Naive thymus-derived CD4-positive, alpha-beta T cell (primary cell): Measurements from ENCODE around the gene MRTFA. TPM values are rescaled to one million over a fixed set of nuclear protein-coding genes. Genes with fewer than 3 reads are reported as not detected.

Experiments
- ATAC-seq: fragments of 150-1000 bp; cut with Tn5 transposase; 2 replicates; pipeline ENCODE4 v1.10.0; 2021; ENCODE audit warnings: mild to moderate bottlenecking, moderate library complexity
- CTCF ChIA-PET: fragments of 350-600 bp; sonication (Branson Sonifier 250); formaldehyde crosslinking; loops from one replicate; lab custom pipeline; 2021; ENCODE audit warnings: antibody characterized with exemption; lab: Charles Lee
- POLR2A ChIA-PET: fragments of 350-600 bp; sonication (Branson Sonifier 250); formaldehyde crosslinking; loops from one replicate; lab custom pipeline; 2021; ENCODE audit warnings: antibody characterized with exemption, inconsistent platforms; lab: Charles Lee
- DNase-seq, 9 donors: peaks; one replicate each; pipeline versions ENCODE4 v3.0.0 to v3.0.0-alpha.2; 2020 to 2022; ENCODE audit warnings: mixed read lengths in 1 of 9
- H3K27ac ChIP-seq: one replicate; pipeline ENCODE4 v1.7.0; 2013; ENCODE audit warnings: mild to moderate bottlenecking, low read depth, low read length, moderate library complexity
- H3K27me3 ChIP-seq, 2 donors: one replicate each; pipeline ENCODE4 v1.7.0; 2013; ENCODE audit warnings: low read length in 2 of 2, mild to moderate bottlenecking in 2 of 2, moderate library complexity in 2 of 2; ENCODE audit not compliant: control insufficient read depth in 2 of 2, insufficient read depth in 2 of 2
- H3K36me3 ChIP-seq, 3 experiments: 1 replicate in 2 of 3; 2 replicates in 1 of 3; pipeline ENCODE4 v1.7.0; 2013; ENCODE audit warnings: low read length in 3 of 3, mild to moderate bottlenecking in 3 of 3, moderate library complexity in 1 of 3; ENCODE audit not compliant: insufficient read depth in 3 of 3, control insufficient read depth in 2 of 3
- H3K4me1 ChIP-seq, 2 donors: one replicate each; pipeline ENCODE4 v1.7.0; 2013; ENCODE audit warnings: low read length in 2 of 2, mild to moderate bottlenecking in 2 of 2, moderate library complexity in 1 of 2; ENCODE audit not compliant: control insufficient read depth in 2 of 2, insufficient read depth in 2 of 2
- H3K4me3 ChIP-seq: 2 replicates; pipeline ENCODE4 v1.7.0; 2013; ENCODE audit warnings: mild to moderate bottlenecking, low read length
- H3K9me3 ChIP-seq, 3 experiments: 1 replicate in 2 of 3; 2 replicates in 1 of 3; pipeline ENCODE4 v1.7.0; 2013; ENCODE audit warnings: low read length in 3 of 3; ENCODE audit not compliant: control insufficient read depth in 2 of 3
- H3K27ac Mint-ChIP-seq, 9 donors: one replicate each; pipeline ENCODE4 v1.8.0; 2020 to 2022; ENCODE audit warnings: mixed read lengths in 9 of 9, mild to moderate bottlenecking in 8 of 9, moderate library complexity in 5 of 9, inconsistent platforms in 2 of 9
- H3K27me3 Mint-ChIP-seq, 5 donors: one replicate each; pipeline ENCODE4 v1.8.0; 2021 to 2022; ENCODE audit warnings: mixed read lengths in 5 of 5, mild to moderate bottlenecking in 1 of 5
- H3K36me3 Mint-ChIP-seq, 5 donors: one replicate each; pipeline ENCODE4 v1.8.0; 2020 to 2022; ENCODE audit warnings: mixed read lengths in 5 of 5, mild to moderate bottlenecking in 3 of 5, inconsistent platforms in 1 of 5
- H3K4me1 Mint-ChIP-seq, 7 donors: one replicate each; pipeline ENCODE4 v1.8.0; 2020 to 2022; ENCODE audit warnings: mixed read lengths in 7 of 7, mild to moderate bottlenecking in 3 of 7, inconsistent platforms in 1 of 7
- H3K4me3 Mint-ChIP-seq, 10 donors: one replicate each; pipeline ENCODE4 v1.8.0; 2020 to 2022; ENCODE audit warnings: mild to moderate bottlenecking in 10 of 10, mixed read lengths in 10 of 10, moderate library complexity in 6 of 10, inconsistent platforms in 2 of 10
- H3K9me3 Mint-ChIP-seq, 11 donors: one replicate each; pipeline ENCODE4 v1.8.0; 2020 to 2022; ENCODE audit warnings: mixed read lengths in 11 of 11, mild to moderate bottlenecking in 4 of 11, inconsistent platforms in 1 of 11, moderate library complexity in 1 of 11
- intact Hi-C, 2 donors: fragments of 100-400 bp; cut with micrococcal nuclease; formaldehyde crosslinking; loops; one replicate each; pipeline ENCODE4 v1.15.1; 2023
- polyA plus RNA-seq, 2 donors: library from polyadenylated mRNA; unstranded; fragments of 300-500 nt; fragmentation: Illumina TruSeq; gene quantifications; one replicate each; pipeline ENCODE4 v1.2.3, GENCODE V29; 2021
- total RNA-seq, 6 experiments: library from RNA in 5 of 6; stranded (reverse) in 5 of 6; gene quantifications; 1 replicate in 5 of 6; 2 replicates in 1 of 6; pipeline ENCODE4 v1.2.3 and lab custom pipeline; 2021 to 2026

Gene MRTFA
- total and polyA plus RNA-seq, 7 experiments from 2014 or later = 17.6 to 114 (median 81.5) TPM

DNA sequence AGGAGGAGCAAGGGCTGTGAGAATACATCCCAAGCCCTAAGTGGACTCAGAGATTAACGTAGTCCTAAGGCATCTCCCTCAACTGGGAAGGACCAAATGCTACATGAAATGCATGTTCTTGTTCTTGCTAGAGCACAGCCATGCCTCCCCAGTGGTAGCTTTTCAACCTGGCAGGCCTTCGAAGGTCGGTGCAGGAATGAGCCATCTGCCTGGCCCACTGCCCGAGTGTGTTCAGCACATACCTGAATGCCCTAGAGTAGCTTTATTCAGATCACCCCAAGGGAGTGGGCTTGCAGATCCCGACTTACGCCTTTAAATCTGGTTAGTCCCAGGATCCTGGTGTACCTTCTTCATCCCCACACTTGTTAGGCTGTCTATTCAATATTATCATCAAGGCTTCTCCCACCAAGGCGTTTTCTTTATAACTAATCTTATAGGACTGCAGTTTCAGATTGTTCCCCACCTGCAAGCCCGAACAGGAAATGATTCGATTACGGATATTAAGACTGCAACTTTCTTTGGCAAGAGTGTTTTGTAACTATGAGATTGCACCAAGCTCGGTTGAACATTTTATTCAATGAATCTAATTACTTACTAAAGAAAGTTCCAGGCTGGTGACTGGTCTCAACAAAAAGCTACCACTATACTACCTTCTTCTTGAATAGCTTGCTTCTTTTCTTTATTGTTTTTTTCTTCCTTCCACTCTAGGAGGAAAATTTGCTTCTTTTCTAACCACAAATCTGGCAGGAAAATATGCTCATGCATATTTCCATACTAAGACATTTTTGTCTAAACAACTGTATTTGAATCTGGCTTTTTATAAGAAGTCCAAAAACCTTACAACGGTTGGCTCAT is 150.5 kb downstream of the MRTFA start:
- Mint-ChIP-seq H3K4me1 (peaks cover 29 to 61% (median 50%) of the 10 kb centered on the region in 7 donors), H3K27ac (peak overlapping the region in 6 of 9 donors; percentile 23 to 80 (median 39)), H3K27me3 (no peaks in the 10 kb centered on the region), H3K36me3 (peaks cover 0 to 23% (median 8%) of the 10 kb centered on the region in 5 donors), H3K4me3 (peak overlapping the region in 5 of 10 donors; percentile 34 to 47 (median 41)), H3K9me3 (no peaks in the 10 kb centered on the region)
- ATAC-seq = no peak
- no peaks in the 10 kb centered on the region for H3K36me3 ChIP-seq
- DNase-seq = no peak
- no peaks in the 10 kb centered on the region for H3K27me3 ChIP-seq
- H3K9me3 ChIP-seq = no peaks in the 10 kb centered on the region
- H3K27ac ChIP-seq = no peak overlapping the region
- H3K4me1 ChIP-seq = peaks cover 0 to 24% of the 10 kb centered on the region in 2 donors
- ChIA-PET POLR2A (interaction anchor here (1.1 to 1.3 kb wide), 2 partner anchors 48 to 85 kb away, joined by 4 read pairs; no protein-coding TSS in a partner anchor), CTCF (interaction anchor here (0.6 to 5.7 kb wide), 9 partner anchors 17 to 581 kb away, joined by 3 to 97 read pairs (median 4); no protein-coding TSS in a partner anchor)
- no peak overlapping the region for H3K4me3 ChIP-seq
- intact Hi-C loops = loop anchor here (2.0 to 5.0 kb wide), 3 partner anchors 23 to 413 kb away; partner anchors contain the start of gene SGSM3 (in 1 of the 2)

DNA sequence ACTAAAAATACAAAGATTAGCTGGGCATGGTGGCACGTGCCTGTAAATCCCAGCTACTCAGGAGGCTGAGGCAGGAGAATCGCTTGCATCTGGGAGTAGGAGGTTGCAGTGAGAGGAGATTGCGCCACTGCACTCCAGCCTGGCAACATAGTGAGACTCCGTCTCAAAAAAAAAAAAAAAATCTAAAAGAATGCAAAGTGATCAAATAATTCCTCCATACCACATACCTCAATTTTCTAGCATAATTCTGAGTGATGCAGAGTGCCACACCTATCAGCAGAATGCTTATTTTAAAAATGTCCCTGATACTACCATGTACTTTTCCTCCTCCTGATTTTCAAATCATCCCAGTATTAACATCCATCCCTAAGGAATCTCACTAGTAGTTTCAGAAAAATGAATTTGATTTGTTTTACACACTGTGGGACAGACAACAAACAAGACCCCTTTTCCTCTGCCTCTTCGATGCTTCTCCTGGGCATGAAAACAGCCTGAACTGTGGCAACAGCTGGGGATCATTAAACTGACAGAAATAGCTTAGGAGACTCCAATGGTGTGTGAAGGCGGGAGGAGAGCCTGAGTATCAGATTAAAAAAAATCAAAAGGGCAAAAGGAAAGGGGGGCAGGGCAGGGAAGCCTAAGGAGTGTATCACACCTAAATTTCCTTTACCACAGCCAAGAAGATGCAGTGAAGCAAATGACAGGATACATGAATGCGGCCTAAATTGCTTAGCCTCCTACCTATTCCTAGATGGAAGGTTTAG is 151.4 kb downstream of the MRTFA start:
- peaks cover 0 to 18% (median 8%) of the 10 kb centered on the region in 5 donors for H3K36me3 Mint-ChIP-seq
- no peak for ATAC-seq

DNA sequence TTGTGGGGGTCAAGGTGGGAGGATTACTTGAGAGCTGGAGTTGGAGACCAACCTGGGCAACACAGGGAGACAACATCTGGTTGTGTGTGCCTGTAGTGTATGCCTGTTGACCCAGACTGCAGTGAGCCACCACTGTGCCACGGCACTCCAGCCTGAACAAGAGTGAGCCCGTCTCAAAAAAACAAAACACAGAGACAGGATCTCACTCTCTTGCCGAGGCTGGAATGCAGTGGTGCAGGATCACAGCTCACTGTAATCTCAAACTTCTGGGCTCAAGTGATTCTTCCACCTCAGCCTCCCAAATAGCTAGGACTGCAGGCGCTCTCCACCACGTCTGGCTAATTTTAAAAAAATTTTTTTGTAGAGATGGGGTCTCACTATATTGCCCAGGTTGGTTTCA is 153.6 kb downstream of the MRTFA start:
- H3K4me3 Mint-ChIP-seq = no peak overlapping the region
- H3K27me3 Mint-ChIP-seq = no peaks in the 10 kb centered on the region
- CTCF ChIA-PET = interaction anchor here (0.6 to 1.1 kb wide), 4 partner anchors 19 to 163 kb away, joined by 3 to 4 read pairs (median 3); no protein-coding TSS in a partner anchor
- peaks cover 0 to 25% of the 10 kb centered on the region in 2 donors for H3K4me1 ChIP-seq
- ATAC-seq = no peak
- H3K4me1 Mint-ChIP-seq = peaks cover 37 to 76% (median 65%) of the 10 kb centered on the region in 7 donors
- no peaks in the 10 kb centered on the region for H3K36me3 ChIP-seq
- intact Hi-C loops = no loop called here
- no peak overlapping the region for H3K27ac ChIP-seq
- H3K4me3 ChIP-seq = no peak overlapping the region
- H3K9me3 Mint-ChIP-seq = no peaks in the 10 kb centered on the region
- no peak for DNase-seq
- H3K36me3 Mint-ChIP-seq = peaks cover 0 to 13% (median 8%) of the 10 kb centered on the region in 5 donors
- H3K9me3 ChIP-seq = no peaks in the 10 kb centered on the region
- POLR2A ChIA-PET = no interaction called here
- no peak overlapping the region for H3K27ac Mint-ChIP-seq
- H3K27me3 ChIP-seq = no peaks in the 10 kb centered on the region

More for the DNA sequence above, 151.4 kb downstream of the MRTFA start:
- H3K4me1 ChIP-seq = peaks cover 0 to 25% of the 10 kb centered on the region in 2 donors
- H3K27me3 Mint-ChIP-seq = no peaks in the 10 kb centered on the region
- peaks cover 29 to 60% (median 53%) of the 10 kb centered on the region in 7 donors for H3K4me1 Mint-ChIP-seq
- H3K27ac Mint-ChIP-seq = peak overlapping the region in 2 of 9 donors; percentile 10 to 56
- intact Hi-C loops = loop anchor here in 1 of 2 donors (5.0 kb wide), 1 partner anchor 113 kb away; the partner anchor contains the start of gene SGSM3
- H3K4me3 Mint-ChIP-seq = peak overlapping the region in 3 of 10 donors; percentile 3 to 25 (median 14)
- POLR2A ChIA-PET = interaction anchor here (0.7 to 1.3 kb wide), 3 partner anchors 47 to 961 kb away, joined by 4 read pairs; no protein-coding TSS in a partner anchor
- H3K9me3 Mint-ChIP-seq = no peaks in the 10 kb centered on the region
- H3K36me3 ChIP-seq = no peaks in the 10 kb centered on the region
- no peaks in the 10 kb centered on the region for H3K9me3 ChIP-seq
- H3K4me3 ChIP-seq = no peak overlapping the region
- H3K27me3 ChIP-seq = no peaks in the 10 kb centered on the region
- CTCF ChIA-PET = interaction anchor here (1.3 to 5.7 kb wide), 4 partner anchors 16 to 161 kb away, joined by 3 to 97 read pairs (median 18); no protein-coding TSS in a partner anchor
- DNase-seq = no peak
- H3K27ac ChIP-seq = no peak overlapping the region

DNA sequence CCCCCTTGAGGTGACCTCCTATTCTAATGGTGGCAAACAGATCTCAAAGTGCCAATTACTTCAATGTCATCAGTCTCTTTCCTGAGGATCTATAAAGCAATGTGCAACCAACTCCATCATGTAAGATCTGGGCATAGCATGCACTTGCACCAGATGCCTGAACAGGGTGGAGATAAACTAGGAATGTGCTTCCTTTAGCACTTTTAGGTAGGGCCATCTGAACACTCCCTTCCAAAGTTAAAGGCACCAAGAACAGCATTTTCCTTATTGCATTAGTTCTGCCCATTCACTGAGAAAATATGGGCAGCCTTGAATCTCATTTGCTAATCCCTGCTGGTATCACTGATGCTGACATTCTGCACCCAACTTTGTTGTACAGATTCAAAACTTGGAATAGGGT is 154.1 kb downstream of the MRTFA start:
- Histone ChIP-seq H3K9me3 (no peaks in the 10 kb centered on the region), H3K36me3 (no peaks in the 10 kb centered on the region), H3K4me1 (peaks cover 0 to 23% of the 10 kb centered on the region in 2 donors), H3K27me3 (no peaks in the 10 kb centered on the region), H3K27ac (no peak overlapping the region), H3K4me3 (no peak overlapping the region)
- CTCF ChIA-PET = interaction anchor here (0.6 to 1.1 kb wide), 4 partner anchors 43 to 163 kb away, joined by 3 to 4 read pairs (median 3); no protein-coding TSS in a partner anchor
- intact Hi-C loops = no loop called here
- no peaks in the 10 kb centered on the region for H3K9me3 Mint-ChIP-seq
- no peak overlapping the region for H3K27ac Mint-ChIP-seq
- ATAC-seq = no peak
- H3K27me3 Mint-ChIP-seq = no peaks in the 10 kb centered on the region
- DNase-seq = no peak
- POLR2A ChIA-PET = interaction anchor here (0.6 kb wide), 1 partner anchor 398 kb away, joined by 3 read pairs; no protein-coding TSS in a partner anchor
- peaks cover 36 to 76% (median 64%) of the 10 kb centered on the region in 7 donors for H3K4me1 Mint-ChIP-seq
- peaks cover 0 to 12% (median 8%) of the 10 kb centered on the region in 5 donors for H3K36me3 Mint-ChIP-seq
- no peak overlapping the region for H3K4me3 Mint-ChIP-seq

DNA sequence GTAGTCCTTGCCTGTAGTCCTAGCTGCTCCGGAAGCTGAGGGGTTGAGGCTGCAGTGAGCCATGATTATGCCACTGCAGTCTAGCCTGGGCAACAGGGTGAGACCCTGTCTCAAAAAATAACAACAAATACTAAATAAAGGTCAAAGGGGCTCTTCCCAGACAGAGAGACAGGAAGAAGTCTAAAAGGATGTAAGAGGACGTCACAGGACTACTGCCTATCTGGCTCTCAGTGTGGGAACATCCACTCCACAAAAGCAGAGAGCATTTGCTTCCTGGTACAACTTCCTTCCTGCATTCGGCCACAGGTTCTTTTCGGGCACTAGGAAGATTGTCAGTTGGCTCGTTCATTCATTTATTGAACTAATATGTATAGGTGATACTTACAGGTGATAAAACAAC is 155.5 kb downstream of the MRTFA start:
- ChIA-PET POLR2A (no interaction called here), CTCF (no interaction called here)
- Mint-ChIP-seq H3K27ac (peak overlapping the region in 1 of 9 donors; percentile 46), H3K36me3 (peaks cover 0 to 12% (median 8%) of the 10 kb centered on the region in 5 donors), H3K9me3 (no peaks in the 10 kb centered on the region), H3K4me3 (peak overlapping the region in 1 of 10 donors; percentile 9), H3K4me1 (peaks cover 37 to 72% (median 58%) of the 10 kb centered on the region in 7 donors), H3K27me3 (no peaks in the 10 kb centered on the region)
- Histone ChIP-seq H3K9me3 (no peaks in the 10 kb centered on the region), H3K36me3 (no peaks in the 10 kb centered on the region), H3K4me1 (peaks cover 0 to 11% of the 10 kb centered on the region in 2 donors), H3K27me3 (no peaks in the 10 kb centered on the region), H3K4me3 (no peak overlapping the region), H3K27ac (no peak overlapping the region)
- no peak for ATAC-seq
- intact Hi-C loops = no loop called here
- DNase-seq = no peak
